ENCODE measurements around the gene NBPF3. TPM values are rescaled to one million over a fixed set of nuclear protein-coding genes. Genes with fewer than 3 reads are reported as not detected.
A peak's percentile ranks its signal among the peaks of the same experiment; 100 is the strongest.
"Not testable (repeated sequence)": the region's sequence is repeated elsewhere in the genome, so short reads cannot be mapped to it uniquely, and the experiment has no call there.

NBPF3 gene
- total and polyA plus RNA-seq, 12 donors = 0.58 to 4.6 (median 3.0) TPM

DNA sequence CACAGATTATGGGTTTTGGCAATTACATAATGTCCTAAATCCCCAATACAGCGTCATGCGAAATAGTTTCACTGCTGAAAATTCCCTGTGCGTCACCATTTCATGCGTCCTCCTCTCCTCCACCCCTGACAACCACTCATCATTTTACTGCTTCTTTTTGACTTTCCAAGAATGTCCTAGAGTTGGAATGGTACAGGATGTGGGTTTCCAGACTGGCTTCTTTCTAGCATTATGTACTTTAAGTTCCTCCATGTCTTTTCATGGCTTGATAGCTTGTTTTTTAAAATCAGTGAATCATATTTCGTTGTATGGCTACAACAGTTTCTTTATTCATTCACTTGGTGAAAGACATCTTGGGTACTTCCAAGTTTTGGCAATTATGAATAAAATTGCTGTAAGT is 7.4 kb downstream of the NBPF3 start:
- intact Hi-C loops (cut with DNase I) = no loop called here
- ATAC-seq (no peak), DNase-seq (no peak)
- Histone ChIP-seq H3K9me3 (no peaks in the 10 kb centered on the region), H3K36me3 (peaks cover 0 to 51% (median 0%) of the 10 kb centered on the region in 9 donors), H3K27ac (no peak overlapping the region), H3K4me3 (no peak overlapping the region), H3K27me3 (no peaks in the 10 kb centered on the region), H3K4me1 (no peaks in the 10 kb centered on the region)
- WGBS, 2 donors = 96 to 97% methylated on average over 5 of the region's 5 CpGs
- TF ChIP-seq, protein P1, sequence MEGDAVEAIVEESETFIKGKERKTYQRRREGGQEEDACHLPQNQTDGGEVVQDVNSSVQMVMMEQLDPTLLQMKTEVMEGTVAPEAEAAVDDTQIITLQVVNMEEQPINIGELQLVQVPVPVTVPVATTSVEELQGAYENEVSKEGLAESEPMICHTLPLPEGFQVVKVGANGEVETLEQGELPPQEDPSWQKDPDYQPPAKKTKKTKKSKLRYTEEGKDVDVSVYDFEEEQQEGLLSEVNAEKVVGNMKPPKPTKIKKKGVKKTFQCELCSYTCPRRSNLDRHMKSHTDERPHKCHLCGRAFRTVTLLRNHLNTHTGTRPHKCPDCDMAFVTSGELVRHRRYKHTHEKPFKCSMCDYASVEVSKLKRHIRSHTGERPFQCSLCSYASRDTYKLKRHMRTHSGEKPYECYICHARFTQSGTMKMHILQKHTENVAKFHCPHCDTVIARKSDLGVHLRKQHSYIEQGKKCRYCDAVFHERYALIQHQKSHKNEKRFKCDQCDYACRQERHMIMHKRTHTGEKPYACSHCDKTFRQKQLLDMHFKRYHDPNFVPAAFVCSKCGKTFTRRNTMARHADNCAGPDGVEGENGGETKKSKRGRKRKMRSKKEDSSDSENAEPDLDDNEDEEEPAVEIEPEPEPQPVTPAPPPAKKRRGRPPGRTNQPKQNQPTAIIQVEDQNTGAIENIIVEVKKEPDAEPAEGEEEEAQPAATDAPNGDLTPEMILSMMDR (IDR thresholded peaks at IDR 0.05) = no peak

DNA sequence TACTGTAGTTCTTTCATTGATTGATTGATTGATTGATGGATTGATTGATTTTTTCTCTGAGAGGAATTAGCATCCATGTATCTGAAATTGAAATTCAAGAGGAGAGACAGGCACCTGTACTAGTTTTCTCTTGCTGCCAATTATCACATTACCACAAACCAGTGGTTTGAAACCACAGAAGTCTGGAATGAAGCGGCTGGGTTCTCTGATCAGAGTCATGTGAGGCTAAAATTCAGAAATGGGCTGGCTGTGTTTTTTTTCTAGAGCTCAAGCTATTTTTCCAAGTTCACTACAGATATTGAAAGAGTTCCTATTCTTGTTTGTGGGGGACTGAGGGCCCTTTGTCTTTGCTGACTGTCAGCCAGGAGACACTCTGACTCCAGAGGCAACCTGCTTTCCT is 10.0 kb downstream of the NBPF3 start:
- Histone ChIP-seq H3K4me3 (no peak overlapping the region), H3K36me3 (peaks cover 0 to 54% (median 0%) of the 10 kb centered on the region in 9 donors), H3K27me3 (no peaks in the 10 kb centered on the region), H3K27ac (no peak overlapping the region), H3K9me3 (no peaks in the 10 kb centered on the region), H3K4me1 (peaks cover 0 to 14% (median 0%) of the 10 kb centered on the region in 9 donors)
- intact Hi-C loops (cut with DNase I) = no loop called here
- WGBS, 2 donors = 89 to 90% methylated on average over 1 of the region's 1 CpG
- no peak for ATAC-seq
- no peak for DNase-seq
- TF ChIP-seq, protein P1 (IDR thresholded peaks at IDR 0.05) = no peak

DNA sequence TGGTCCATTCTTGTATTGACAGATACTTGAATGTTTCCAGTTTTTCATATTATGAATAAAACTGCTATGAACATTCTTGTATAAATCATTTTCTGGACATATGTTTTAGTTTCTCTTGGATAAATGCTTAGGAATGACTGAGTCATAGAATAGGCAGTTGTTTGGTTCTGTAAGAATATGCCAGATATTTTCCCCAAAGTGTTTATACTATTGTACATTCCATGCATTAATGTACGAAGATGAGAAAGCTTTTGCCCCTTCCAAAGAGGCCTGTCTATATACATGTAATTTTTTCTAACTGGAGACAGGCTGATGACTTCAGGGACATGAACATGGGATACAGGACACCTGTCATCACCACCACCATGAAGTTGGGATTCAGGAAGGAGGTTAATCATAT is 11.3 kb downstream of the NBPF3 start:
- ATAC-seq (no peak), DNase-seq (no peak)
- peaks cover 0 to 14% (median 0%) of the 10 kb centered on the region in 9 donors for H3K4me1 ChIP-seq
- no peak overlapping the region for H3K4me3 ChIP-seq
- TF ChIP-seq, protein P1 (IDR thresholded peaks at IDR 0.05) = no peak
- no peaks in the 10 kb centered on the region for H3K9me3 ChIP-seq
- no peak overlapping the region for H3K27ac ChIP-seq
- intact Hi-C loops (cut with DNase I) = no loop called here
- 68 to 75% methylated on average over 1 of the region's 1 CpG for WGBS, 2 donors
- peaks cover 0 to 41% (median 0%) of the 10 kb centered on the region in 9 donors for H3K36me3 ChIP-seq
- no peaks in the 10 kb centered on the region for H3K27me3 ChIP-seq

DNA sequence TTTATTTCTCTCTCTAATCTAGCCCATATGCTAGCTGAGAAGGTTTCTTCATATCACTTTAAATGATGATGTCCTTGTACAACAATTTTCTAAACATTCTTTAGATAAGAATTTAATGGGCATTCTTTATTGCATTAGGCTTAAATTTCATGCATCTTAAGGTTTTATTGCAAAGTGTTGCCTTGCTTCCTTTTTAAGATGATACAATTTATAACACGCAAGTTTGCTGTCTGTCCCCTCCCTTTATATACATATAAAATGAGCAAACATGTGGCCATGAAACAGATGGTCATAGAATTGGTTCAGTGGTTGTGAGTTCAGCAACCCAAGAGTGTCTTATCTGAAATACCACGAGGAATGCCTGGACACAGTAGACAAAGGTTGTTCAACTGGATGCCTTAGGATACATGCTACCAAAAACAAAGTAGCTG is 12.1 kb downstream of the NBPF3 start:
- Histone ChIP-seq H3K4me3 (no peak overlapping the region), H3K4me1 (peaks cover 0 to 14% (median 0%) of the 10 kb centered on the region in 9 donors), H3K27me3 (no peaks in the 10 kb centered on the region), H3K9me3 (no peaks in the 10 kb centered on the region), H3K36me3 (peaks cover 0 to 36% (median 0%) of the 10 kb centered on the region in 9 donors), H3K27ac (no peak overlapping the region)
- TF ChIP-seq, protein P1 (IDR thresholded peaks at IDR 0.05) = no peak
- WGBS, 2 donors = 65 to 68% methylated on average over 2 of the region's 2 CpGs
- DNase-seq = no peak
- intact Hi-C loops (cut with DNase I) = no loop called here
- ATAC-seq = no peak

DNA sequence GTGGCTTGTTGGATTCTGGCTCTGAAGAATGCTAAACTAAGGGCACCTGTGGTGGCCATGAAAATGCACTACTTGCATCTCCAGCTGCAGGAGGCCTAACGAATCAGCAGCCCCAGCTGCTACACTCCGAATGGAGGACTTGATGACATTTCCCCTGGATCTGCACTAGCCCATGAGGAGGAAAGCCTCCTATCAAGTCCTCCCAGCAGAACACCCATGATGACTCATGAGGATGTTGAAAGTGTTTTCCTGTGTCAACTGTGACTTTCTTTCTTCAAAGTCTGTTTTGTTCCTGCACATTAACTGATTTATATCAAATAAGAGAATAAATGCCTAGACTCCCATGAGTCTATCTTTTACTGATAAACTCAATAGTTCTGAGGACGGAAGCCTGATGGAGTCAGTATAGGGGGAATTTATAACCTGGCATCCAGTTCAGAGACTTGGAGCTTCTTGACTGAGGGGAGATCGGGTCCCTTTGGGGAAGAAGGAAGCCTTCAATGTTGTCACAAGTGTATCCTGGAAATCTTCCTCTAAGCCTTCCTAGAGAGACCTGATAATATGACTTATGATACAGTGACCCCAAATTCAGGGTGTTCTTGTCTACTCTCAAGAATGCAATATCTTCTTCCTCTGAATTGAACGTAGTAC is 14.2 kb downstream of the NBPF3 start:
- H3K27me3 ChIP-seq; H3K27ac ChIP-seq; intact Hi-C loops (cut with DNase I); H3K9me3 ChIP-seq; DNase-seq; H3K4me3 ChIP-seq: not testable (repeated sequence)
- ATAC-seq = peak in 1 of 8 donors; percentile 77
- 71 to 73% methylated on average over 5 of the region's 5 CpGs for WGBS, 2 donors
- peaks cover 0 to 30% (median 0%) of the 10 kb centered on the region in 9 donors for H3K36me3 ChIP-seq
- H3K4me1 ChIP-seq = peaks cover 0 to 14% (median 0%) of the 10 kb centered on the region in 9 donors

DNA sequence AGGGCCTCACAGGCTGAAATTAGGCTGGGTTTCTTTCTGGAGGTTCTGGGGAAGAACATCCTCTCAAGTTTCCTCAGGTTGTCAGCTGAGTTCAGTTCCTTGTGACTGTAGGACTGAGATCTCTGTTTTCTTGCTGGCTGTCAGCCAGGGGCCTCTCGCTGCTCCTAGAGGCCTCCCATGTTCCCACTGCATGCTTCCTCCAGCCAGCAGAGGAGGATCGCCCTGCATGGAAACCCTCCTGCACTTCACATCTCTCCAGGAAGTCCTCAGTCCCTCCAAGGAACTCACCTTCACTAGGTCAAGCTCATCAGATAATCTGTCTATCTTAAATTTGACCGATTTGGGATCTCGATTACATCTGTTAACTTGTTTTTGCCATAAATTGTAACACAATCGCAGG is 15.0 kb downstream of the NBPF3 start:
- WGBS, 2 donors = 85 to 97% methylated on average over 4 of the region's 5 CpGs
- peaks cover 0 to 14% (median 0%) of the 10 kb centered on the region in 9 donors for H3K4me1 ChIP-seq
- H3K27me3 ChIP-seq; H3K4me3 ChIP-seq; H3K27ac ChIP-seq; DNase-seq; ATAC-seq; intact Hi-C loops (cut with DNase I); H3K9me3 ChIP-seq: not testable (repeated sequence)
- H3K36me3 ChIP-seq = peaks cover 0 to 24% (median 0%) of the 10 kb centered on the region in 9 donors

Data from heart right ventricle (tissue), 16 donors.